ENCODE measurements around the gene MTUS2.

GRCh38 chr13:29193083-29193482, 372.9 kb downstream of the MTUS2 start:
- no peak for TF ChIP-seq CTCF (IDR thresholded peaks at IDR 0.05; ENCODE audit: low read depth, low read length, poor library complexity, severe bottlenecking)
- no peak for TF ChIP-seq EZH2phosphoT487 (IDR thresholded peaks at IDR 0.05; ENCODE audit: borderline replicate concordance, low read length)

Data from DOHH2 (cell line).